HG03378 (cell line): ENCODE measurements around the gene LINC00305.

Source experiments
- ATAC-seq: cut with Tn5 transposase; IDR thresholded peaks from one replicate; pipeline ENCODE4 v1.9.1; 2021; ENCODE audit warnings: mild to moderate bottlenecking, moderate library complexity; ENCODE audit not compliant: unreplicated experiment

LINC00305 gene

GRCh38 chr18:64148988-64149387, at the start of gene LINC00305:
LINC00305 (minus strand) TSS chr18:64149088.
- ATAC-seq, result no peak

- no peak for ATAC-seq
Observed at GRCh38 chr18:64191069-64191468, 42.2 kb upstream of the LINC00305 start.

GRCh38 chr18:64185987-64186386, 37.1 kb upstream of the LINC00305 start:
- ATAC-seq, result no peak

DNA sequence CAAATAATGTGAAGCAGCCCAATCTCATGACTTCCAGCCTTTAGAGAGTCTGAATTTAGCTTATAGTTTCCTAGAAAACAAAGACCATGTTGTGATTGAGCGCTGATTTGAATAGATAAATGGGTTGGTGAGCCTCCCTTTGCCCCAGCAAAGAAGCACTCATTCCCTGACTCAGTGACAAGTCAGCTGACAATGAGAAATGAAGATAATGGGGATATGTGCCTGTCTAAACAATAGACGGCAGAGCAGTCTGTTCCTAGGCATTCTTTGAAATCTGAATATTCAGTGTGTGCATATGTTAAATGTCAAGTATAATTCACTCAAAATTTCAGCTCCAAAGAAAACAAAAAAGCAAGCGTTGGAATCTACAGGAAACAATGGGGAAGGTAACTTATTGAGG, 34.8 kb upstream of the LINC00305 start:
- no peak for ATAC-seq

DNA sequence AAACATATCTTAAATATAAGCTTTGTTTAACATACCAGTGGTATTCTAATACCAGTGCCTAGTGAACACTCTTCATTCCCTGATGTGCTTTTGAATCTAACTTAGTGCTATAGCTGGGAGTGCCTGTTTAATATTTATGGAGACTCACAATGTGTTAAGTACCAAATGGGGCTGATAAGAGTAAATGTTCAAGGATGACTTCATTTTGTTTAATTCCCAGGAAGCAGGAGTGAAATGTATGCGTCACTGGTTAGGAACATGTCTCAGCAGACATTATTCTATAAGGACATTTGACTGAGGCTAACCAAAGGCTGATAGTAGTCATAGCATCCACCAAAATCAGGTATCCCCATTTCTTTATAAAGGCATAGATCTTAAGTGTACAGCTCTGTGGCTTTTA, 31.7 kb upstream of the LINC00305 start:
- no peak for ATAC-seq

GRCh38 chr18:64180171-64180570, 31.3 kb upstream of the LINC00305 start:
- no peak for ATAC-seq

DNA sequence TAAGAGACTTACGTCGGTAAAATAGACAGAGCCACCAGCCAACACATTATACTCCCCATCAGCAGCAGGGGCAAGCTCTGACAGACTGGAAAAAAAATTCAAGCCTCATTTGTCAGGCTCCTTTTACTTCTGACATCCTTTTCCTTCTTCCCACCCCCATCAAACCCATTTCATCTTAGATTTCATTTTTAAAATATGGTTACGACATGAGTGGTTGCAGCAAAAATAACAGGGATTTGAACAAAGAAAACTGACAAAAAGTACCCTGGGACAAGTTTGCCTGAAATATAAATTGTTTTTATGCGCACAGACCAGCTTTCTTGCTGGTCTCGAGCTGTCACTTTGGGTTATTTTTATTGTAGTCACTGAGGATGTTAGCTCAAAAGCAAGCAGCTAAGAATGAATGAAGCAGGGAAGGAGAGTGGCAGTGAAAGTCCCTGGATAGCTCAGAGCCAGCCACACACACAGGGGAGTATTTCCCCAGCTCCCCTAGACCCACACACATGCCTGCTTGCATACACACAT, 30.7 kb upstream of the LINC00305 start:
- ATAC-seq, result no peak

GRCh38 chr18:64178860-64179259, 30.0 kb upstream of the LINC00305 start:
- no peak for ATAC-seq

- no peak for ATAC-seq
Observed at GRCh38 chr18:64175432-64175831, 26.5 kb upstream of the LINC00305 start.

- no peak for ATAC-seq
Observed at GRCh38 chr18:64171576-64171975, 22.7 kb upstream of the LINC00305 start.

GRCh38 chr18:64167408-64167925, 18.6 kb upstream of the LINC00305 start:
- ATAC-seq, result no peak

GRCh38 chr18:64165906-64166305, 17.0 kb upstream of the LINC00305 start:
- no peak for ATAC-seq

DNA sequence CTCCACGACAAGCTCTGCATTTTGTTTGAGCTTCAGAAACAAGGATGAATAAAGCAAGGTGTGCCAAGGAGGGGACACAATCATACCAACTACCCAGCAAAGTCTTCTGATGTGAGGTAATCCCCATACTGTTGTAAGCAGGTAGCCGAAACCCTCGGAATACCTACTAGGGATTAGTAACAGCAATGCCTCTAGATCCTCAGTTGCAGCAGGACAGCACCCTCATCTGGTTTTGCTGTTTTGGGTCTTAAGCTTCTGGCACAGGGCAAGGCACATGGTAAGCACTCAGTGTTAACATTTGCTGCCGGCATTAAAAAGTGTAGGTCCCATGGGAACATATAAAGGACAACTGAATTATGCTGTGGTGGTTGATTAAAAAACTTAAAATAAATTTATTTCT, 16.0 kb upstream of the LINC00305 start:
- ATAC-seq, result no peak

DNA sequence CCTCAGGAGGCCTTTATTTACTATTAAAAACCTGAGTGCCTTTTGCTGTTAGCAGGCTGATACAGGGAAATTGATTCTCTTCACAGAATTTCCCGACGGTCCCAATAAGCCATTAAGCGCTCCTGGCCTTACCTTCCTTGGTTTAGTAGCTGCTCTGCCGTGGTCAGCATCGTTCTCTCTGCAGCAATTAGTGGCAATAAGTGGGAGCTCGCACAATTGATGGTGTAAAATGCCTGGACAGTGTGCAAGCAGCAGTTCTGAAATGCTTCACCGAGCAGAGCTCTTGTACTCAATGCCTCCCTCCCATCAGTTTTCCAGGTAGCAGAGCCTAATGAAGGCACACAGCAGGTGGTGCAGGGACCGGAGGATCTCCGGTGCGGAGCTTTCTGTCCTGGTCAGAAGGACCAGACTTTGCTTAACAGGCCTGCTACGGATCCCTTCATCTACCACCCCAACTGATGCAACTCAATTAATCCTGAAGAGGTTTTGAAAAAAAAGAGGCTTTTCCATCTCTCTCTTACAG, 1.1 kb upstream of the LINC00305 start:
- no peak for ATAC-seq

DNA sequence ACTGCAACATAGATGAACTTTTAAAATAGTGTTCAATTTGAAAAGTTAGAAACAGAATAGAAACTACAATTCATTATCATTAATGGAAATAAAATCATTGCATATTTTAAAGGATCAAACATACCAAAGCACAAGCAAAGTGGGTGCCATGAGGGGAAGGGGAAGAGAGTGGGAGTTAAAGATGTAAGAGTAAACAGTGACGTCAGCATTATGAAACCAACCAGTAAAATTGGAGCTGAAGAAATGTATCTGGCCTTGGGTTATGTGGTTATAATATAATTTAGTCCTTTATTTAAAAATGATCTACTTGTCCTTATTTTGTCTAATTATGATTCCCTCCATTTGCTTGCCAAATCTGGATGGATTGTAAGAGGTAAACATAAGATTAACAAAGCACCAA, 6.0 kb downstream of the LINC00305 start:
- no peak for ATAC-seq

GRCh38 chr18:64137914-64138313, 11.0 kb downstream of the LINC00305 start:
- ATAC-seq, result no peak

- ATAC-seq, result no peak
Observed at GRCh38 chr18:64134044-64134747, 14.7 kb downstream of the LINC00305 start.

DNA sequence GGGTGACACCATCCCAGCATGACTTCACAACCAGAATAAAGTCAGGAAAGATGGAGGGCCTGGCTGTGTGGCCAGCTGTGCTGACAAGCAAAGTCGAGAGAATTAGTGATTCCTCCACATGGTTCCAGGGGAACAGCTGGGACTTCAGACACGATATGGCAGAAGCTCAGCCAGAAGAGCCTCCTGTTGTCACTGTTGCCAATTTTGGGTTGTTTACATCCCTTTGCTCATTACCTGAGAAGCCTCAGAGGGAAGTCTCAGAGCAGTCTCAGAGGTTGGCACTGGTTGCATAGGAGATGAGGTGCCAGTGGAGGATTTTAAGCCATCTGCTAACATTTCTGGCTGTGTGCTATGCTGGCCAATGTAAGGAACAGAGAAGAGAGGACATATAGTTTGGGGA, 16.0 kb downstream of the LINC00305 start:
- ATAC-seq, result no peak

DNA sequence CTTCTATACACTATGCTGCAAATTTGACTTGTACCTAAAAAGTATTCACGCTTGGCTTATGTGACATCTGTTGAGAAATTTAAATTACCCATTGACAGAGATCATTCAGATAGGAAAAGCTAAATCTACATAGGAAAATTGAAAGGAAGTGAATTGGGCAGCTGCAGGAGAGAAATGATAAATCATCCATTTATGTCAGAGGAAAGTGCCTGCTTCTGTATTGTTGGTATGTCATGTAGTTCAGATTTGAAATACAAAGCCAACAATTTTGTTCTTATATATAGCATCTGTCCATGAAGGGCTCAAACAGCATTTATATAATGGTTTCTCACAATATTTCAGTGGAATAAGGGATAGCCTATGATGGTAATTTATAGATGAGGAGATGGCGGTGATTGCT, 17.6 kb downstream of the LINC00305 start:
- ATAC-seq, result no peak

DNA sequence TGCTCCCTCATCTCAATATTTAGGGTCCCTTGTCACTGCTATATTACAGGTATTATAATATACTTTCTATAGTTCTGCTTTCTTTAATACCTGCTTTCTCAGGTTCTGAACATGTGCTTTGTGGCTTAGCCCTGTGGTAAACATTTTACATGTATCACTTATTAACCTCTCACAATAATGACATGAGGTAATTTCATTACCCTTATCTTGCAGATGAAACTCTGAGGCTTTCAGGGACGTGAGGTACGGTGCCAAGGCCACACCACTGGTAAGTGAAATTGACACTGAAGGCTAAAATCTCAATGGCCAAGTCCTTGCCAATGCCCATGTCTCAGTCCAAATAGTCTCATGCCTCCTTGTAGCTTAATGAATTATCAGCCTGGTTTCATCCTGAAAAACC, 21.7 kb downstream of the LINC00305 start:
- ATAC-seq, result peak; percentile 73

DNA sequence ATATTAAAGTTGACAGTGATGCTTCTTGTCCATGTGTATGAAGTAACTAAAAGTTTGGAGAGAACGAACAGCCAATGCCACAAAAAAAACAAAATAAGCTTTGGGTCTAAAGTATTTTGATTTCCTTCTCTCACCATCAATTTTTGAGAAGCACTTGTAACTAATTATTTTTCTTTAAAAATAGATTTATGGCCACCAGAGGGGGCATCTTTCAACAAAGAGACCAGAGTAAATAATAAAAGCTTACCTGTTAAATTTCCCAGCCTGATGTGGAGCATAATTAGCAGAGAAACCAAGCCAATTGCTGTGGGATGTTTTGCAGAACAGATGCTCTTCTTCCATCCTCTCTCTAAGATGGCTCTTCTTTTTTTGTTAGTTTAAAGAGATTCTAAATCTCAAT, 29.0 kb downstream of the LINC00305 start:
- ATAC-seq, result no peak

DNA sequence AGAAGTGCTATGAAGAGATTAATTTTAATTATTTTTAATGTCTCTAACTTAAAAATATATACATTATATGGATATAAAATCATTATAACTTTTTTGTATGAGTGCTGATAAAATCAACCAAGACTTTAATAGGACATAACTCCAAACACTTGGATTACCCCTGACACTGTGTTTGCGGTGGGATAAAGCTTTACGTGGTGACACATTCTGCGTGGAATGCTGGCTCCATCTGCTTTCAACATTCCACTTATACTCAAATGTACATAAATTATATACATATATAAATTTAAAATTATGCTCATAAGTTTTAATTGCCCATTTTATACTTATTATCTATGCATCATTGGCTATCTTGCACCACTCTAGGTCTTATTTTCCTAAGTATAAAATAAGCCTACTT, 30.5 kb downstream of the LINC00305 start:
- no peak for ATAC-seq
